Stimulated activated memory B cell treated with anti-CD40 and anti-IgM and Interleukin-4, amounts not matched to agents 10 μg/mL and 1 μg/mL and 100 μg/mL, for 72 hours (primary cell): ENCODE data around the gene RGPD8.
"Not testable (repeated sequence)": the region's sequence is repeated elsewhere in the genome, so short reads cannot be mapped to it uniquely, and the experiment has no call there.

Experiments
- ATAC-seq: fragments of 150-1000 bp; cut with Tn5 transposase; 2 replicates; pipeline ENCODE4 v1.10.0; 2021
- H3K27ac Mint-ChIP-seq: one replicate; pipeline ENCODE4 v1.8.0; 2022; ENCODE audit warnings: mild to moderate bottlenecking, mixed read lengths
- H3K27me3 Mint-ChIP-seq: one replicate; pipeline ENCODE4 v1.8.0; 2022; ENCODE audit warnings: mixed read lengths
- H3K36me3 Mint-ChIP-seq: one replicate; pipeline ENCODE4 v1.8.0; 2022; ENCODE audit warnings: mixed read lengths
- H3K4me1 Mint-ChIP-seq: one replicate; pipeline ENCODE4 v1.8.0; 2022; ENCODE audit warnings: mixed read lengths
- H3K4me3 Mint-ChIP-seq: one replicate; pipeline ENCODE4 v1.8.0; 2022; ENCODE audit warnings: mild to moderate bottlenecking, moderate library complexity, mixed read lengths
- H3K9me3 Mint-ChIP-seq: one replicate; pipeline ENCODE4 v1.8.0; 2022; ENCODE audit warnings: mixed read lengths

RGPD8 gene

GRCh38 chr2:112354335-112354734 lies 79.1 kb downstream of the RGPD8 start:
- H3K27ac Mint-ChIP-seq, H3K36me3 Mint-ChIP-seq, H3K4me3 Mint-ChIP-seq, ATAC-seq, H3K9me3 Mint-ChIP-seq, H3K27me3 Mint-ChIP-seq: not testable (repeated sequence)
- H3K4me1 Mint-ChIP-seq, result peaks cover 12% of the 10 kb centered on the region

- H3K4me1 Mint-ChIP-seq, result peaks cover 12% of the 10 kb centered on the region
- H3K36me3 Mint-ChIP-seq, H3K4me3 Mint-ChIP-seq, ATAC-seq, H3K9me3 Mint-ChIP-seq, H3K27me3 Mint-ChIP-seq, H3K27ac Mint-ChIP-seq: not testable (repeated sequence)
These were observed 80.4 kb downstream of the RGPD8 start for GRCh38 chr2:112352809-112353603.

- H3K27ac Mint-ChIP-seq, H3K27me3 Mint-ChIP-seq, ATAC-seq, H3K9me3 Mint-ChIP-seq, H3K4me3 Mint-ChIP-seq, H3K36me3 Mint-ChIP-seq: not testable (repeated sequence)
- H3K4me1 Mint-ChIP-seq, result peaks cover 12% of the 10 kb centered on the region
These were observed 81.2 kb downstream of the RGPD8 start for GRCh38 chr2:112352292-112352691.

GRCh38 chr2:112345030-112346027 lies 88.1 kb downstream of the RGPD8 start:
- no peaks in the 10 kb centered on the region for H3K4me1 Mint-ChIP-seq
- no peaks in the 10 kb centered on the region for H3K27me3 Mint-ChIP-seq
- H3K4me3 Mint-ChIP-seq, result no peak overlapping the region
- H3K27ac Mint-ChIP-seq, result no peak overlapping the region
- peaks cover 11% of the 10 kb centered on the region for H3K9me3 Mint-ChIP-seq
- no peaks in the 10 kb centered on the region for H3K36me3 Mint-ChIP-seq
- no peak for ATAC-seq

GRCh38 chr2:112343827-112344585 lies 89.4 kb downstream of the RGPD8 start:
- Mint-ChIP-seq H3K4me3 (no peak overlapping the region), H3K27ac (no peak overlapping the region), H3K4me1 (no peaks in the 10 kb centered on the region), H3K27me3 (no peaks in the 10 kb centered on the region), H3K9me3 (peaks cover 11% of the 10 kb centered on the region), H3K36me3 (no peaks in the 10 kb centered on the region)
- no peak for ATAC-seq

- no peak overlapping the region for H3K27ac Mint-ChIP-seq
- peaks cover 11% of the 10 kb centered on the region for H3K9me3 Mint-ChIP-seq
- no peak for ATAC-seq
These were observed 91.3 kb downstream of the RGPD8 start for GRCh38 chr2:112342067-112342550.

GRCh38 chr2:112340475-112341267 lies 92.8 kb downstream of the RGPD8 start:
- Mint-ChIP-seq H3K27ac (no peak overlapping the region), H3K36me3 (no peaks in the 10 kb centered on the region), H3K4me1 (no peaks in the 10 kb centered on the region), H3K9me3 (peaks cover 1% of the 10 kb centered on the region), H3K27me3 (no peaks in the 10 kb centered on the region), H3K4me3 (no peak overlapping the region)
- no peak for ATAC-seq

More at GRCh38 chr2:112342067-112342550, 91.3 kb downstream of the RGPD8 start:
- no peaks in the 10 kb centered on the region for H3K36me3 Mint-ChIP-seq
- H3K4me1 Mint-ChIP-seq, result no peaks in the 10 kb centered on the region
- H3K27me3 Mint-ChIP-seq, result no peaks in the 10 kb centered on the region
- no peak overlapping the region for H3K4me3 Mint-ChIP-seq

- no peak overlapping the region for H3K27ac Mint-ChIP-seq
- H3K4me3 Mint-ChIP-seq, result no peak overlapping the region
These were observed 93.5 kb downstream of the RGPD8 start for GRCh38 chr2:112339986-112340385.

GRCh38 chr2:112335600-112335999 lies 97.8 kb downstream of the RGPD8 start:
- H3K27me3 Mint-ChIP-seq, result no peaks in the 10 kb centered on the region
- no peak overlapping the region for H3K4me3 Mint-ChIP-seq
- no peak overlapping the region for H3K27ac Mint-ChIP-seq
- no peaks in the 10 kb centered on the region for H3K9me3 Mint-ChIP-seq
- H3K36me3 Mint-ChIP-seq, result peaks cover 13% of the 10 kb centered on the region
- no peaks in the 10 kb centered on the region for H3K4me1 Mint-ChIP-seq
- ATAC-seq, result no peak

More at GRCh38 chr2:112339986-112340385, 93.5 kb downstream of the RGPD8 start:
- H3K36me3 Mint-ChIP-seq, result no peaks in the 10 kb centered on the region
- no peaks in the 10 kb centered on the region for H3K9me3 Mint-ChIP-seq
- H3K4me1 Mint-ChIP-seq, result no peaks in the 10 kb centered on the region
- H3K27me3 Mint-ChIP-seq, result no peaks in the 10 kb centered on the region
- ATAC-seq, result no peak

- Mint-ChIP-seq H3K27me3 (no peaks in the 10 kb centered on the region), H3K9me3 (no peaks in the 10 kb centered on the region)
These were observed 101.2 kb downstream of the RGPD8 start for GRCh38 chr2:112332123-112332696.

GRCh38 chr2:112322919-112323318 lies 110.5 kb downstream of the RGPD8 start:
- Mint-ChIP-seq H3K27ac (no peak overlapping the region), H3K9me3 (no peaks in the 10 kb centered on the region), H3K4me1 (no peaks in the 10 kb centered on the region), H3K27me3 (no peaks in the 10 kb centered on the region), H3K4me3 (no peak overlapping the region), H3K36me3 (peaks cover 53% of the 10 kb centered on the region)
- ATAC-seq, result no peak

More at GRCh38 chr2:112332123-112332696, 101.2 kb downstream of the RGPD8 start:
- Mint-ChIP-seq H3K36me3 (peaks cover 31% of the 10 kb centered on the region), H3K4me3 (no peak overlapping the region), H3K4me1 (no peaks in the 10 kb centered on the region), H3K27ac (no peak overlapping the region)
- no peak for ATAC-seq

GRCh38 chr2:112321375-112322320 lies 111.8 kb downstream of the RGPD8 start:
- H3K4me1 Mint-ChIP-seq, result no peaks in the 10 kb centered on the region
- H3K4me3 Mint-ChIP-seq, result no peak overlapping the region
- no peak for ATAC-seq
- no peak overlapping the region for H3K27ac Mint-ChIP-seq
- no peaks in the 10 kb centered on the region for H3K9me3 Mint-ChIP-seq
- H3K36me3 Mint-ChIP-seq, result peaks cover 45% of the 10 kb centered on the region
- no peaks in the 10 kb centered on the region for H3K27me3 Mint-ChIP-seq
